ENCODE results near the gene TENM3.
"Not testable (repeated sequence)": the region's sequence is repeated elsewhere in the genome, so short reads cannot be mapped to it uniquely, and the experiment has no call there.

Gene TENM3

GRCh38 chr4:182343453-182343852 lies 100.3 kb downstream of the TENM3 start:
- DNase-seq: no peak

- no peak for DNase-seq
These were observed 101.8 kb downstream of the TENM3 start for GRCh38 chr4:182344968-182345367.

GRCh38 chr4:182346250-182346649 lies 103.0 kb downstream of the TENM3 start:
- DNase-seq: no peak

- DNase-seq: no peak
These were observed 103.6 kb downstream of the TENM3 start for GRCh38 chr4:182346675-182347375.

- no peak for DNase-seq
These were observed 105.7 kb downstream of the TENM3 start for GRCh38 chr4:182348779-182349326.

GRCh38 chr4:182350041-182350440 lies 106.8 kb downstream of the TENM3 start:
- no peak for DNase-seq

GRCh38 chr4:182351485-182351884 lies 108.3 kb downstream of the TENM3 start:
- no peak for DNase-seq

GRCh38 chr4:182354106-182354505 lies 110.9 kb downstream of the TENM3 start:
- DNase-seq: no peak

GRCh38 chr4:182354867-182355266 lies 111.7 kb downstream of the TENM3 start:
- DNase-seq: no peak

GRCh38 chr4:182367153-182367552 lies 124.0 kb downstream of the TENM3 start:
- DNase-seq: no peak

- no peak for DNase-seq
These were observed 126.0 kb downstream of the TENM3 start for GRCh38 chr4:182369211-182369610.

GRCh38 chr4:182370491-182370890 lies 127.3 kb downstream of the TENM3 start:
- DNase-seq: no peak

GRCh38 chr4:182380771-182381181 lies 137.6 kb downstream of the TENM3 start:
- no peak for DNase-seq

GRCh38 chr4:182382941-182383340 lies 139.7 kb downstream of the TENM3 start:
- DNase-seq: no peak

GRCh38 chr4:182384631-182385091 lies 141.5 kb downstream of the TENM3 start:
- DNase-seq: no peak

- DNase-seq: no peak
These were observed 142.7 kb downstream of the TENM3 start for GRCh38 chr4:182385897-182386296.

GRCh38 chr4:182386576-182386975 lies 143.4 kb downstream of the TENM3 start:
- DNase-seq: not testable (repeated sequence)

GRCh38 chr4:182391111-182391684 lies 148.0 kb downstream of the TENM3 start:
- DNase-seq: no peak

GRCh38 chr4:182394181-182394580 lies 151.0 kb downstream of the TENM3 start:
- DNase-seq: no peak

- no peak for DNase-seq
These were observed 156.9 kb downstream of the TENM3 start for GRCh38 chr4:182400081-182400480.

- DNase-seq: no peak
These were observed 157.6 kb downstream of the TENM3 start for GRCh38 chr4:182400790-182401189.

GRCh38 chr4:182404376-182404775 lies 161.2 kb downstream of the TENM3 start:
- DNase-seq: no peak

- no peak for DNase-seq
These were observed 161.9 kb downstream of the TENM3 start for GRCh38 chr4:182405087-182405486.

- no peak for DNase-seq
These were observed 166.1 kb downstream of the TENM3 start for GRCh38 chr4:182409271-182409670.

Data from NCI-H1436 treated with DMSO at 0.1 percent for 48 hours (cell line).